Measurements from ENCODE around the gene XXYLT1.

DNA sequence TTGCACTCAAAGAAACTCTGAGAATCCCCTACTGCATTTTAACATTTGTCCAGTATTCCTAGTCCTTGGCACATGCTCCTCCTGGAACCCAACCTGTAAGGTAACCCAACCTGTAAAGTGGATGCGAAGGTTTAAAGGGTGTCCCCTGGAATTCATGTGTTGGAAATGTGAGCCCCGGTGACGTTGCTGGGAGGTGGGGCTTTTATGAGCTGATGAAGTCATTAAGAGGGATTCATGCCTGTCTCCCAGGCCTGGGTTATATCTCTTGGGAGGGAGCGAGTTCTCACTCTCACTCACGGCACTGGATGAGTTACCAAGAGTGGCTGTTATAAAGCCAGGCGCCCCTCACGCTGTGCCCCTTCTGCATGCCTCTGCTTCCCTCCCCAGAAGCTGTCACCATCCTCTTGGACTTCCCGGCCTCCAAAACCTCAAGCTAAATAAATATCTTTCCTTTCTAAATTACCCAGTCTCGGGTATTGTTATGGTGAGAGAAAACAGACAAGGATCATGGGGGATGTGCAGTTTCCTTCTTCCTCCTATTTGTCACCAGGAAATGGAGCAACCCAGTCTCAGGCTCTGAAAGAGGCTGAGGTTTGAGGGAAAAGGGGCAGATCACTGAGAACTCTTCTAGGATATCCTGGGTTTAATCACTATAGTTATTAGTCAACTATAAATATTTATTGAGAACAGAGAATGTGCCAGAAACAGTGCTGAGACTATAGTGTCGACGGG lies 7.6 kb downstream of the XXYLT1 start:
- no peak for TF ChIP-seq POLR2A (IDR thresholded peaks at IDR 0.05)
- TF ChIP-seq, protein P1, sequence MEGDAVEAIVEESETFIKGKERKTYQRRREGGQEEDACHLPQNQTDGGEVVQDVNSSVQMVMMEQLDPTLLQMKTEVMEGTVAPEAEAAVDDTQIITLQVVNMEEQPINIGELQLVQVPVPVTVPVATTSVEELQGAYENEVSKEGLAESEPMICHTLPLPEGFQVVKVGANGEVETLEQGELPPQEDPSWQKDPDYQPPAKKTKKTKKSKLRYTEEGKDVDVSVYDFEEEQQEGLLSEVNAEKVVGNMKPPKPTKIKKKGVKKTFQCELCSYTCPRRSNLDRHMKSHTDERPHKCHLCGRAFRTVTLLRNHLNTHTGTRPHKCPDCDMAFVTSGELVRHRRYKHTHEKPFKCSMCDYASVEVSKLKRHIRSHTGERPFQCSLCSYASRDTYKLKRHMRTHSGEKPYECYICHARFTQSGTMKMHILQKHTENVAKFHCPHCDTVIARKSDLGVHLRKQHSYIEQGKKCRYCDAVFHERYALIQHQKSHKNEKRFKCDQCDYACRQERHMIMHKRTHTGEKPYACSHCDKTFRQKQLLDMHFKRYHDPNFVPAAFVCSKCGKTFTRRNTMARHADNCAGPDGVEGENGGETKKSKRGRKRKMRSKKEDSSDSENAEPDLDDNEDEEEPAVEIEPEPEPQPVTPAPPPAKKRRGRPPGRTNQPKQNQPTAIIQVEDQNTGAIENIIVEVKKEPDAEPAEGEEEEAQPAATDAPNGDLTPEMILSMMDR (IDR thresholded peaks at IDR 0.05), result no peak

All from adrenal gland (tissue), 5 donors.